ENCODE results near the gene SLC25A19. TPM values are rescaled to one million over a fixed set of nuclear protein-coding genes. Genes with fewer than 3 reads are reported as not detected.
A peak's percentile ranks its signal among the peaks of the same experiment; 100 is the strongest.

The SLC25A19 gene
- total RNA-seq, 1 experiment from 2014 or later: 29.8 TPM

- H3K4me1 Mint-ChIP-seq (ENCODE audit: low read depth, unreplicated experiment): peaks cover 19% of the 10 kb centered on the region
- no peak overlapping the region for H3K4me3 Mint-ChIP-seq (ENCODE audit: unreplicated experiment)
- ChIA-PET POLR2A (no interaction called here), CTCF (interaction anchor here (0.8 kb wide), 1 partner anchor 30 kb away, joined by 3 read pairs; the partner anchor contains the start of gene MIF4GD)
- no peak for DNase-seq
- no peak overlapping the region for H3K4me3 ChIP-seq (ENCODE audit: low read depth, low read length)
- no peaks in the 10 kb centered on the region for H3K27me3 Mint-ChIP-seq (ENCODE audit: insufficient read depth, unreplicated experiment)
- H3K27me3 ChIP-seq (replicated peaks; ENCODE audit: control insufficient read depth, insufficient read depth, low read length): no peaks in the 10 kb centered on the region
- H3K27ac Mint-ChIP-seq (ENCODE audit: unreplicated experiment): no peak overlapping the region
- H3K9me3 ChIP-seq: no peaks in the 10 kb centered on the region
- TF ChIP-seq, protein P1, sequence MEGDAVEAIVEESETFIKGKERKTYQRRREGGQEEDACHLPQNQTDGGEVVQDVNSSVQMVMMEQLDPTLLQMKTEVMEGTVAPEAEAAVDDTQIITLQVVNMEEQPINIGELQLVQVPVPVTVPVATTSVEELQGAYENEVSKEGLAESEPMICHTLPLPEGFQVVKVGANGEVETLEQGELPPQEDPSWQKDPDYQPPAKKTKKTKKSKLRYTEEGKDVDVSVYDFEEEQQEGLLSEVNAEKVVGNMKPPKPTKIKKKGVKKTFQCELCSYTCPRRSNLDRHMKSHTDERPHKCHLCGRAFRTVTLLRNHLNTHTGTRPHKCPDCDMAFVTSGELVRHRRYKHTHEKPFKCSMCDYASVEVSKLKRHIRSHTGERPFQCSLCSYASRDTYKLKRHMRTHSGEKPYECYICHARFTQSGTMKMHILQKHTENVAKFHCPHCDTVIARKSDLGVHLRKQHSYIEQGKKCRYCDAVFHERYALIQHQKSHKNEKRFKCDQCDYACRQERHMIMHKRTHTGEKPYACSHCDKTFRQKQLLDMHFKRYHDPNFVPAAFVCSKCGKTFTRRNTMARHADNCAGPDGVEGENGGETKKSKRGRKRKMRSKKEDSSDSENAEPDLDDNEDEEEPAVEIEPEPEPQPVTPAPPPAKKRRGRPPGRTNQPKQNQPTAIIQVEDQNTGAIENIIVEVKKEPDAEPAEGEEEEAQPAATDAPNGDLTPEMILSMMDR (IDR thresholded peaks at IDR 0.05; ENCODE audit: insufficient read depth in 1 of 2, low read depth in 1 of 2, low read length in 1 of 2, severe bottlenecking in 1 of 2, unreplicated experiment in 1 of 2): no peak
- H3K36me3 Mint-ChIP-seq (ENCODE audit: insufficient read depth, unreplicated experiment): peaks cover 77% of the 10 kb centered on the region
- no peaks in the 10 kb centered on the region for H3K9me3 Mint-ChIP-seq (ENCODE audit: unreplicated experiment)
- BruUV-seq (replicated peaks): no TSS peak
- peaks cover 16% of the 10 kb centered on the region for H3K4me1 ChIP-seq
- H3K36me3 ChIP-seq (ENCODE audit: control insufficient read depth, insufficient read depth, low read length): peaks cover 10% of the 10 kb centered on the region
- intact Hi-C loops (cut with micrococcal nuclease; ENCODE audit: unreplicated experiment): no loop called here
Measured at GRCh38 chr17:75241502-75241901, 47.7 kb downstream of the SLC25A19 start.

DNA sequence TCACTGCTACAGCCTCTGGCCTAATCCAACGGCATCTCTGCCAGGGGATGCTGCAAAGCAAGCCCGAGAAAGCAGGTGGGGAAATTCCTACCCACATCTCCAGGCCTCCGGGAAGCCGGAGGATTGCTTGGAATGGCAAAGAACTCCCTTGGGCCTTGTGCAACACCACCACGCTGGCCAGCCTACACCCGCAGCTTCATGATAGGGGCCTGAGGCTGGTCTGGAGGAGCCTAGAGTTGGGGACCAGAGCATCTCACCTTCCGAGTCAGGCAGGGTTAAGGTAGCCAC, 48.1 kb downstream of the SLC25A19 start:
- DNase-seq: no peak
- TF ChIP-seq, protein P1 (IDR thresholded peaks at IDR 0.05; ENCODE audit: insufficient read depth in 1 of 2, low read depth in 1 of 2, low read length in 1 of 2, severe bottlenecking in 1 of 2, unreplicated experiment in 1 of 2): no peak
- no peak overlapping the region for H3K4me3 Mint-ChIP-seq (ENCODE audit: unreplicated experiment)
- H3K36me3 Mint-ChIP-seq (ENCODE audit: insufficient read depth, unreplicated experiment): peaks cover 81% of the 10 kb centered on the region
- no peaks in the 10 kb centered on the region for H3K27me3 ChIP-seq (replicated peaks; ENCODE audit: control insufficient read depth, insufficient read depth, low read length)
- intact Hi-C loops (cut with micrococcal nuclease; ENCODE audit: unreplicated experiment): no loop called here
- H3K4me1 ChIP-seq: peaks cover 16% of the 10 kb centered on the region
- ChIA-PET POLR2A (interaction anchor here (0.5 kb wide), 1 partner anchor 165 kb away, joined by 3 read pairs; the partner anchor contains the start of gene GRB2), CTCF (interaction anchor here (1.3 to 2.7 kb wide), 5 partner anchors 11 to 127 kb away, joined by 4 to 33 read pairs (median 7); partner anchors contain the start of genes MIF4GD and NUP85)
- H3K36me3 ChIP-seq (ENCODE audit: control insufficient read depth, insufficient read depth, low read length): peaks cover 9% of the 10 kb centered on the region
- H3K27ac Mint-ChIP-seq (ENCODE audit: unreplicated experiment): peak overlapping the region; percentile 51
- H3K4me3 ChIP-seq (ENCODE audit: low read depth, low read length): no peak overlapping the region
- no peaks in the 10 kb centered on the region for H3K9me3 ChIP-seq
- no peaks in the 10 kb centered on the region for H3K27me3 Mint-ChIP-seq (ENCODE audit: insufficient read depth, unreplicated experiment)
- peaks cover 19% of the 10 kb centered on the region for H3K4me1 Mint-ChIP-seq (ENCODE audit: low read depth, unreplicated experiment)
- BruUV-seq (replicated peaks): TSS peak; percentile 6
- no peaks in the 10 kb centered on the region for H3K9me3 Mint-ChIP-seq (ENCODE audit: unreplicated experiment)

DNA sequence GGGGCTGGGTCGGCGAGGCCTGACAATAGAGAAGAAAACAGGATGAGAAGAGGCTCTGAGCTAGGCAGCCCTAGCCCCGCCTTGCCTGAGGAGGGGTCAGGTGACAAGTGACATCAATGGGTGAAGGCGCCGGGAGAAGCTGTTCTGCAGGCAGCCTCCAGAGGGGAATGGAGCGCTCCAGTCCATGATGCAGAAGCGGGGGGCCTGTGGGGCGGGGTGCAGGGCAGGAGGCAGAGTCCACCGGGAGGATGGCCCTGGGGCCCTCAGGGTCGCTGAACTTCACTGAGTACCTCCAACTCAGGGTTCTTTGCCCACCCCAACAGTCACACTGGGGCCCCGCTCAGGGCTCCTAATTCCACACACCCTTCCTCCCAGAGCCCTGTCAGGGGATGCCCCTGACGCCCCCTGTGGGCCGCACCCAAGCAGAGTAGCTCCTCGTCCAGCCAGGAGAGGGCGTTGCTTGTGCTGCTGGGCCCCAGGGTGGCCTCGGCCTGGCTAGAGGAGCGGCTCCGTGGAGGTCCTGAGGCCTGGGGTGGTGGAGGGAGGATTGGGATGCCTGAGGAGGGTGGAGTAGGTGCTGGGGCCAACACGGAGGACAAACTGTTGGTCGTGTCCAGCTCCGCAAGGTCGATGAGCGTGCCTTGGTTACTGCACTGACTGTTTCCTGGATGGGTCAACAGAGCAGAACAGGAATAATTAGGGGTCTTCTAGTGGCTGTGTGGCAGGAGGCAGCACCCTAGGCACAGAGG, 48.7 kb downstream of the SLC25A19 start:
- H3K27me3 Mint-ChIP-seq (ENCODE audit: insufficient read depth, unreplicated experiment): no peaks in the 10 kb centered on the region
- intact Hi-C loops (cut with micrococcal nuclease; ENCODE audit: unreplicated experiment): loop anchor here (1.0 kb wide), 1 partner anchor 172 kb away; no protein-coding TSS in a partner anchor
- TF ChIP-seq, protein P1 (IDR thresholded peaks at IDR 0.05; ENCODE audit: insufficient read depth in 1 of 2, low read depth in 1 of 2, low read length in 1 of 2, severe bottlenecking in 1 of 2, unreplicated experiment in 1 of 2): peak; percentile 64 to 82
- ChIA-PET CTCF (interaction anchor here (0.5 to 2.7 kb wide), 10 partner anchors 11 to 131 kb away, joined by 3 to 33 read pairs (median 6); partner anchors contain the start of genes ARMC7, GGA3, MIF4GD and MRPS7), POLR2A (interaction anchor here (0.5 to 0.6 kb wide), 3 partner anchors 23 to 165 kb away, joined by 3 to 7 read pairs (median 3); partner anchors contain the start of gene GRB2)
- H3K27ac Mint-ChIP-seq (ENCODE audit: unreplicated experiment): peak overlapping the region; percentile 51
- peaks cover 86% of the 10 kb centered on the region for H3K36me3 Mint-ChIP-seq (ENCODE audit: insufficient read depth, unreplicated experiment)
- no peaks in the 10 kb centered on the region for H3K9me3 ChIP-seq
- BruUV-seq (replicated peaks): no TSS peak
- peaks cover 19% of the 10 kb centered on the region for H3K4me1 Mint-ChIP-seq (ENCODE audit: low read depth, unreplicated experiment)
- peaks cover 16% of the 10 kb centered on the region for H3K4me1 ChIP-seq
- H3K9me3 Mint-ChIP-seq (ENCODE audit: unreplicated experiment): no peaks in the 10 kb centered on the region
- H3K4me3 Mint-ChIP-seq (ENCODE audit: unreplicated experiment): no peak overlapping the region
- H3K27me3 ChIP-seq (replicated peaks; ENCODE audit: control insufficient read depth, insufficient read depth, low read length): no peaks in the 10 kb centered on the region
- peaks cover 8% of the 10 kb centered on the region; the same call in 1 of the 2 replicates for H3K36me3 ChIP-seq (ENCODE audit: control insufficient read depth, insufficient read depth, low read length)
- peak; percentile 69 to 73 for DNase-seq
- H3K4me3 ChIP-seq (ENCODE audit: low read depth, low read length): no peak overlapping the region
